ENCODE measurements around the gene GPRIN3. TPM values are rescaled to one million over a fixed set of nuclear protein-coding genes. Genes with fewer than 3 reads are reported as not detected.

GPRIN3 gene
- total RNA-seq, 1 donor from 2014 or later, result 25.2 TPM

DNA sequence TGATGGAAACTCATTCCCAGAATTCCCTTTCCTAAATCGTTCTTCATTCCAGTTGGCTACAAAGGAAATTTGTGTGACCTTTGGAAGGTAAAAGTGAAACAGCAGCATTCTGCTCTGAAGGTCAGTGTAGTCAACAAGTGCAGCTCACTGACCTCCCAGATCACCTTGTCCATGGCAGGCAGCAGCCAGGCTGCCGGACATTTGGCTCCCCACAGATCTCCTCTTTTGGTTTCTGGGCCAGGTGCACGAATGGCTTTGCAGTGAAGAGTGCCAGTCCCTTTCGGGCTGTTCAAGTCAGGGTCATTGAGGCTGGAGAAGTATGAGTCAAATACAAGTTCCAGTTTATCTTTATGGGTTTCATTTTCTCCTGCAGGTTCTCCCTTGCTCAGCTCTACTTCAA is 14.3 kb downstream of the GPRIN3 start:
- no peak overlapping the region for H3K27ac ChIP-seq
- ATAC-seq (no peak), DNase-seq (no peak)
- H3K4me3 ChIP-seq, result no peak overlapping the region
- no peaks in the 10 kb centered on the region for H3K36me3 ChIP-seq
- no peaks in the 10 kb centered on the region for H3K27me3 ChIP-seq
- no peaks in the 10 kb centered on the region for H3K9me3 ChIP-seq
- peaks cover 18% of the 10 kb centered on the region for H3K4me1 ChIP-seq
- intact Hi-C loops (cut with DNase I), result no loop called here
- TF ChIP-seq, protein P1, sequence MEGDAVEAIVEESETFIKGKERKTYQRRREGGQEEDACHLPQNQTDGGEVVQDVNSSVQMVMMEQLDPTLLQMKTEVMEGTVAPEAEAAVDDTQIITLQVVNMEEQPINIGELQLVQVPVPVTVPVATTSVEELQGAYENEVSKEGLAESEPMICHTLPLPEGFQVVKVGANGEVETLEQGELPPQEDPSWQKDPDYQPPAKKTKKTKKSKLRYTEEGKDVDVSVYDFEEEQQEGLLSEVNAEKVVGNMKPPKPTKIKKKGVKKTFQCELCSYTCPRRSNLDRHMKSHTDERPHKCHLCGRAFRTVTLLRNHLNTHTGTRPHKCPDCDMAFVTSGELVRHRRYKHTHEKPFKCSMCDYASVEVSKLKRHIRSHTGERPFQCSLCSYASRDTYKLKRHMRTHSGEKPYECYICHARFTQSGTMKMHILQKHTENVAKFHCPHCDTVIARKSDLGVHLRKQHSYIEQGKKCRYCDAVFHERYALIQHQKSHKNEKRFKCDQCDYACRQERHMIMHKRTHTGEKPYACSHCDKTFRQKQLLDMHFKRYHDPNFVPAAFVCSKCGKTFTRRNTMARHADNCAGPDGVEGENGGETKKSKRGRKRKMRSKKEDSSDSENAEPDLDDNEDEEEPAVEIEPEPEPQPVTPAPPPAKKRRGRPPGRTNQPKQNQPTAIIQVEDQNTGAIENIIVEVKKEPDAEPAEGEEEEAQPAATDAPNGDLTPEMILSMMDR (IDR thresholded peaks at IDR 0.05), result no peak

DNA sequence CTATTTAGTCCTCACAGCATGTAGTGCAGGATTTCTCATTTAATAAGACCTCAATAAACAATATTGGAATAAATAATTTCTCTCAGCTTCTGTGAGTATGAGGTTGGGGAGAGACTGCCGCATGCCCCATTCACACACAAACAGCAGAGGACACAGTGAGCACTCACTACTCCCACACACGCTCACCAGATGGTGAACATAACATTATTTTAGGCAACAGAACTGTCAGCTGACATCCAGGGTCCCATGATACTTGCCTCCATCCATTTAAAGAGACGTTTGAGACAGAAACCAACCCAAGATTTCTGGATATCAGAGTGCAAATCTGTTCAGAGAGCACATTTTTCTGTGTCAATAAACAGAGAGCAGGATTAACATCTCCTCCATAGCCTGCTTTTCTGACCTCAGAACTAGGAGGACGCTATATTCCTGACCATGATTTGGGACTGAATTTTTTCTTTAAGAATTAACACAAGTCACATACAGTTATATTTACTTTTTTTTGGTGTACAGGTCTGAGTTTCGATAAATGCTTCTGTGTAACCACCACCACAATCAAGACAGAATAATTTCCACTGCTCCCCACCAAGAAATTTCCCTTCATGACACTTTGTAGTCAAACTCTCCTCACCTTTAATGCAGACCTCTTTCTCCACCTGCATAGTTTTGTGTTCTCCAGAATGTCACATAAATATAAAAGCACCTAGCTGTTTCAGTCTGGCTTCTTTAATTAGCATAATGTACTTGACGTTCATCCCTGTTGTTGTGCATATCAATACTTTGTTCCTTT is 16.7 kb downstream of the GPRIN3 start:
- intact Hi-C loops (cut with DNase I), result no loop called here
- no peaks in the 10 kb centered on the region for H3K36me3 ChIP-seq
- DNase-seq, result no peak
- H3K4me1 ChIP-seq, result peaks cover 12% of the 10 kb centered on the region
- H3K9me3 ChIP-seq, result no peaks in the 10 kb centered on the region
- no peak overlapping the region for H3K4me3 ChIP-seq
- TF ChIP-seq, protein P1 (IDR thresholded peaks at IDR 0.05), result no peak
- ATAC-seq, result peak; percentile 70
- no peak overlapping the region for H3K27ac ChIP-seq
- no peaks in the 10 kb centered on the region for H3K27me3 ChIP-seq

DNA sequence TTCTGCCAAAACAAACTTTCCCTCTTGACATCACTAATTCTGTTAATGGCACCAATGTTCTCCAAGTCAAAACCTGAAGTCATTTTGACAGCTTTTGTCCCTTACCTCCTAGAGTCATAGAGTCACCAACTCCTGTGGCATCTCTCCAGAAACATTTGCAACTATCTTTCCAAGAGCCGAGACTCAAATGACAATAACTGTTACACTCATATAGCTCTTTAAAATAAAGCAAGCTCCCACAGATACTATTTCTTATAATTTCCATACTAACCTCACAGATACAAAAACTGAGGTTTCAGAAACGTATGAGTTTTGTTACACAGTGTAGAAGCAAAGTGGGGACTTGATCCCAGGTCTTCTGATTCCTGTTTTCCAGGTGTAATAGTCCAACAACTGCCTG is 18.3 kb downstream of the GPRIN3 start:
- no peak overlapping the region for H3K4me3 ChIP-seq
- H3K4me1 ChIP-seq, result peaks cover 4% of the 10 kb centered on the region
- H3K9me3 ChIP-seq, result no peaks in the 10 kb centered on the region
- intact Hi-C loops (cut with DNase I), result no loop called here
- no peak for ATAC-seq
- H3K36me3 ChIP-seq, result no peaks in the 10 kb centered on the region
- no peak for DNase-seq
- TF ChIP-seq, protein P1 (IDR thresholded peaks at IDR 0.05), result no peak
- no peak overlapping the region for H3K27ac ChIP-seq
- H3K27me3 ChIP-seq, result no peaks in the 10 kb centered on the region

DNA sequence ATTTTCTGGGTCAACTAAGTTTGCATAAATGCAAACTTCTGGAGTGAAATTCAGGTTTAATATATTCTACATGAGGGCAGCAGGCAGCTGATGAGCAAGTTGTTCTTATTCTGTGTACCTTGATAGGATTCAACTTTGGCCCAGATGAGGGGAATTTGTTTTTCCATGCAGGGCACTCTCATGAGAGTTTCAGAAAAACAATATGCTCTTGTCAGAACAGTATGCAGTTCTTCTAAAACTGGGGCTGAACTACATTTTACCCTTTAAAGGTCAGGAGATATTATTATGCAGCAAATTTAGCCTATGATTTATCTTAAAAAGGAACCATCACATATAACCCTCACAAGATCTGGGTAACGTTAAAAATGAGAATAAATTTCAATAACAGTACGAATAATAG is 19.2 kb downstream of the GPRIN3 start:
- ATAC-seq (no peak), DNase-seq (no peak)
- H3K27ac ChIP-seq, result no peak overlapping the region
- no peaks in the 10 kb centered on the region for H3K36me3 ChIP-seq
- no peaks in the 10 kb centered on the region for H3K9me3 ChIP-seq
- peaks cover 4% of the 10 kb centered on the region for H3K4me1 ChIP-seq
- no peak overlapping the region for H3K4me3 ChIP-seq
- TF ChIP-seq, protein P1 (IDR thresholded peaks at IDR 0.05), result no peak
- no peaks in the 10 kb centered on the region for H3K27me3 ChIP-seq
- intact Hi-C loops (cut with DNase I), result no loop called here

DNA sequence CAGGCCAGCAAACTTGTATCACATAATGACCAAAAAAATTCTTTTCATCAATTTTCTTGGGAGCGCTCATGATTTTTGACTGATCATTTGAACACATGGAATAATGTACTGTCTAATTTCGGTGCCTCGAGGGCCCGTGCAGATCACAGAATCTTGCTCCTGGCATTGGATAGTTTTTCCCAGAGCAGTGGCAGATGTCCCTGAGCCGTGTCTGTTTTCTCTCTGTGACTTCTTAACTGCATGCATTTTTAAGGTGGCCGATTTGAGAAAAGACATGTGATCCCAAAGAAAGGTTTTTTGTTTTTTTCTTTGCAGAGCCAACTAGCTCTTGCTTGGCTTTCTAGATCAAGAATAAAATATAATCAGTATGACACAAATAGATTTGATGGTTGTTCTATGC is 19.7 kb downstream of the GPRIN3 start:
- no peak for DNase-seq
- Histone ChIP-seq H3K36me3 (no peaks in the 10 kb centered on the region), H3K4me1 (peaks cover 6% of the 10 kb centered on the region), H3K4me3 (no peak overlapping the region), H3K9me3 (no peaks in the 10 kb centered on the region), H3K27me3 (no peaks in the 10 kb centered on the region), H3K27ac (no peak overlapping the region)
- no peak for ATAC-seq
- TF ChIP-seq, protein P1 (IDR thresholded peaks at IDR 0.05), result no peak
- intact Hi-C loops (cut with DNase I), result no loop called here
